Measurements from ENCODE around the gene ZC3H18.

DNA sequence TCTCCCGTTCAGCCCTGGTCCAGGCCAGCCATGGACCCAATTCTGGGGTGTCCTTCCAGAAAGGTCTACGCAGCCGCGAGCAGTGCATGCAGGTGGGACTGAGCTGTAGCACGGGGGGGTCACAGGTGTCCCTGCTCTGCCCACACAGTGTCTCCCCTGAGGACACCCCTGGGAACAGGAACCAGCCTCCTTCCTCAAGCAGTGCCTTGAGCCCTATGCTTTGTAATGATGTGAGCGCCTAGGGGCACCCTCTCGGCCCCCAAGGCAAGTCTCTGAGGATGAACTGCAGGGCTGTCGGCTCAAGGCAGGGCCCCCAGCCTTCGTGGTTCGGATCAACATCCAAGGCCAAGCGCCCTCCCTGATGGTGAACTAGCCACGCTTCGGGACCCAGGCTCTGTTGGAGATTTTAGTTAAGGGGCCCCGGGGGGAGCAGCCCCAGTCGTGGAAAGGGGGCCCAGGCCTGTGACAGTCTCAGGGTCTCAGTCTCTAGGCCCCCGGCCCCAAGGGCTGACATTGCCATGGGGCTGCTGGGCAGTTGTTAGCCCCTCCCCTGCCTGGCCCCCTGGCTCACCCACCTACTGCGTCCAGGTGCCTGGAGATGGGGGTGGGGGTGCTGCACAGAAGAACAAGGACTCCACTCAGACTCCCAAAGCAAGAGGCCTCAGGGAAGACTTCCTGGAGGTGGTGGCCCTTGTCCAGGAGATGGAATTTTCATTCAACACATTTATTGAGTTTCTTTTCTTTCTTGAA, 70.5 kb downstream of the ZC3H18 start:
- no peak for TF ChIP-seq SP1 (CRISPR knock-in tag; conservative IDR thresholded peaks at IDR 0.05)
- no peak for TF ChIP-seq CTCF (IDR thresholded peaks at IDR 0.05)

All from WTC11 (cell line).